SK-N-SH treated with all-trans-retinoic acid at 6 μM for 48 hours (cell line): Measurements from ENCODE around the gene DTD1.

Experiments
- PATZ1 ChIP-seq: fragments of 250-450 bp; sonication (Bioruptor Pico); IDR thresholded peaks from 2 replicates; pipeline ENCODE4 v1.8.0; 2020; ENCODE audit warnings: mild to moderate bottlenecking, moderate library complexity, borderline replicate concordance
- TOX ChIP-seq: fragments of 250-450 bp; sonication (Bioruptor Pico); IDR thresholded peaks from 2 replicates; pipeline ENCODE4 v1.8.0; 2021; ENCODE audit warnings: mild to moderate bottlenecking, moderate library complexity, borderline replicate concordance
- ZC3H10 ChIP-seq: fragments of 250-450 bp; sonication (Bioruptor Pico); IDR thresholded peaks from 2 replicates; pipeline ENCODE4 v1.5.1; 2021; ENCODE audit warnings: mild to moderate bottlenecking, moderate library complexity
- TF ChIP-seq, protein P1 (sequence below): fragments of 250-450 bp; sonication (Bioruptor Pico); IDR thresholded peaks from 2 replicates; pipeline ENCODE4 v1.5.1; 2021; ENCODE audit warnings: mild to moderate bottlenecking, moderate library complexity

DNA sequence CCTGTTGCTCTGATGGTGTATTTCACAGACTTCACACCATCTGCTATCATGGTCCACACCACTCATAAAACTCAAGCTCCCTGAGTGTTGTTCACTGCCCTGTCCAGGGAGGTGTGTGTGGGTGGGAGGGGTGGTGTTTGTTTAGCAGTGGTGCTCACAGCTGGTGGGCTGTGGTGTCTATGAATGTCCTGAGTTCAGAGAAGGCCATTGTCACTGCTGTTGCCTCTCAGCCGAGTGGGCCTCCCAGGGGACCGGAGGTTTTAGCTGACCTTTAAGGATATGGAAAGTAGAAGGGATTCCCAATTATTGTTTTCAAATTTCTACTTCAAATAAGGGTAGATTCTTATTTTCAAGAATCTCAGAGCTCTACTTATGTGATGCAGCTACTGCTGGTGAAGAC lies 45.6 kb downstream of the DTD1 start:
- TF ChIP-seq, protein P1, sequence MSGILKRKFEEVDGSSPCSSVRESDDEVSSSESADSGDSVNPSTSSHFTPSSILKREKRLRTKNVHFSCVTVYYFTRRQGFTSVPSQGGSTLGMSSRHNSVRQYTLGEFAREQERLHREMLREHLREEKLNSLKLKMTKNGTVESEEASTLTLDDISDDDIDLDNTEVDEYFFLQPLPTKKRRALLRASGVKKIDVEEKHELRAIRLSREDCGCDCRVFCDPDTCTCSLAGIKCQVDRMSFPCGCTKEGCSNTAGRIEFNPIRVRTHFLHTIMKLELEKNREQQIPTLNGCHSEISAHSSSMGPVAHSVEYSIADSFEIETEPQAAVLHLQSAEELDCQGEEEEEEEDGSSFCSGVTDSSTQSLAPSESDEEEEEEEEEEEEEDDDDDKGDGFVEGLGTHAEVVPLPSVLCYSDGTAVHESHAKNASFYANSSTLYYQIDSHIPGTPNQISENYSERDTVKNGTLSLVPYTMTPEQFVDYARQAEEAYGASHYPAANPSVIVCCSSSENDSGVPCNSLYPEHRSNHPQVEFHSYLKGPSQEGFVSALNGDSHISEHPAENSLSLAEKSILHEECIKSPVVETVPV: no peak
- no peak for TF ChIP-seq PATZ1 (CRISPR knock-in tag)
- TF ChIP-seq TOX (CRISPR knock-in tag): no peak
- TF ChIP-seq ZC3H10 (CRISPR knock-in tag): no peak
